GM12878 (cell line): ENCODE results near the gene CNN2. TPM values are rescaled to one million over a fixed set of nuclear protein-coding genes. Genes with fewer than 3 reads are reported as not detected.

Experiments used
- BCL11A ChIP-seq: IDR thresholded peaks from 2 replicates; pipeline ENCODE4 v1.6.1; 2011; ENCODE audit warnings: low read depth, low read length
- CBX5 ChIP-seq: sonication (generic); IDR thresholded peaks from 2 replicates; pipeline ENCODE4 v1.6.1; 2016; ENCODE audit warnings: low read depth, moderate library complexity, mild to moderate bottlenecking, inconsistent platforms
- CHD4 ChIP-seq: fragments of 200-600 bp; sonication (generic); IDR thresholded peaks from 2 replicates; pipeline ENCODE4 v1.6.1; 2016; ENCODE audit warnings: mild to moderate bottlenecking
- CREB1 ChIP-seq: IDR thresholded peaks from 2 replicates; pipeline ENCODE4 v1.6.1; 2012; ENCODE audit warnings: low read depth, mild to moderate bottlenecking, inconsistent platforms
- CREM ChIP-seq: IDR thresholded peaks from 2 replicates; pipeline ENCODE4 v1.6.1; 2014; ENCODE audit warnings: antibody characterized with exemption, low read depth
- ETV6 ChIP-seq, 2 experiments: fragments of 450-650 bp in 1 of 2; IDR thresholded peaks in 1 of 2; conservative IDR thresholded peaks in 1 of 2; 2 replicates each; pipeline ENCODE4 v1.6.1; 2014; ENCODE audit warnings: antibody characterized with exemption in 1 of 2, borderline replicate concordance in 1 of 2, low read depth in 1 of 2, mild to moderate bottlenecking in 1 of 2, moderate library complexity in 1 of 2
- PAX8 ChIP-seq: fragments of 450-650 bp; IDR thresholded peaks from 2 replicates; pipeline ENCODE4 v1.6.1; 2017; ENCODE audit warnings: mild to moderate bottlenecking, moderate library complexity
- SIN3A ChIP-seq: IDR thresholded peaks from 2 replicates; pipeline ENCODE4 v1.6.1; 2012; ENCODE audit warnings: low read depth, low read length, improper control_type of control experiment
- SPI1 ChIP-seq: IDR thresholded peaks from 2 replicates; pipeline ENCODE4 v1.6.1; 2011; ENCODE audit warnings: low read depth, mild to moderate bottlenecking, low read length, moderate library complexity, borderline replicate concordance; ENCODE audit not compliant: insufficient read depth
- SRF ChIP-seq, 2 experiments: IDR thresholded peaks; 2 replicates each; pipeline ENCODE4 v1.6.1; 2011; ENCODE audit warnings: low read depth in 2 of 2, low read length in 2 of 2, mild to moderate bottlenecking in 1 of 2, moderate library complexity in 1 of 2
- TARDBP ChIP-seq: IDR thresholded peaks from 2 replicates; pipeline ENCODE4 v1.6.1; 2016; ENCODE audit warnings: borderline replicate concordance
- WRNIP1 ChIP-seq: IDR thresholded peaks from 2 replicates; pipeline ENCODE4 v1.6.1; 2011; ENCODE audit warnings: low read depth, low read length, improper control_type of control experiment, borderline replicate concordance
- ZBED1 ChIP-seq: IDR thresholded peaks from 2 replicates; pipeline ENCODE4 v1.6.1; 2016; ENCODE audit warnings: borderline replicate concordance
- ZNF217 ChIP-seq: fragments of 450-650 bp; IDR thresholded peaks from 2 replicates; pipeline ENCODE4 v1.6.1; 2017; ENCODE audit warnings: antibody characterized with exemption, mild to moderate bottlenecking
- ZZZ3 ChIP-seq: IDR thresholded peaks from 2 replicates; pipeline ENCODE4 v1.6.1; 2011; ENCODE audit warnings: low read depth; ENCODE audit not compliant: control insufficient read depth, insufficient read length
- polyA plus RNA-seq, 11 experiments: library from polyadenylated mRNA; depleted of rRNA in 4 of 11; unstranded in 6 of 11; stranded (reverse) in 5 of 11; fragments of >200 nt; fragmentation: Nextera tagmentation in 4 of 11; fragmentation: Illumina TruSeq in 1 of 11; extraction: Ambion mirVana in 4 of 11; extraction: Trizol in 1 of 11; gene quantifications; 1 replicate in 1 of 11; 2 replicates in 10 of 11; pipeline versions ENCODE4 v1.2.1 to v1.2.3, GENCODE V29; 2011 to 2016; ENCODE audit warnings: inconsistent platforms in 2 of 11, missing spikeins in 2 of 11, low read depth in 1 of 11
- total RNA-seq, 4 experiments: library from RNA; depleted of rRNA in 3 of 4; stranded (reverse); fragments of >200 nt in 3 of 4; fragmentation: Illumina TruSeq in 1 of 4; extraction: Trizol in 1 of 4; gene quantifications; 2 replicates each; pipeline versions ENCODE4 v1.2.1 to v1.2.3, GENCODE V29; 2013 to 2021
- TF ChIP-seq, protein P1 (sequence below): IDR thresholded peaks from 2 replicates; pipeline ENCODE4 v1.6.1; 2012; ENCODE audit warnings: mild to moderate bottlenecking, low read depth, low read length
- TF ChIP-seq, protein P2 (sequence below): fragments of 450-650 bp; IDR thresholded peaks from 2 replicates; pipeline ENCODE4 v1.6.1; 2017; ENCODE audit warnings: mild to moderate bottlenecking, moderate library complexity
- TF ChIP-seq, protein P3 (sequence below): fragments of 450-650 bp; IDR thresholded peaks from 2 replicates; pipeline ENCODE4 v1.6.1; 2018; ENCODE audit warnings: borderline replicate concordance, mild to moderate bottlenecking; ENCODE audit not compliant: partially characterized antibody

Gene CNN2
- total and polyA plus RNA-seq, 10 of the 15 experiments (the other 5 are each of a cell fraction or from before 2014, with no cell fraction given), result 34.7 to 311 (median 172) TPM

DNA sequence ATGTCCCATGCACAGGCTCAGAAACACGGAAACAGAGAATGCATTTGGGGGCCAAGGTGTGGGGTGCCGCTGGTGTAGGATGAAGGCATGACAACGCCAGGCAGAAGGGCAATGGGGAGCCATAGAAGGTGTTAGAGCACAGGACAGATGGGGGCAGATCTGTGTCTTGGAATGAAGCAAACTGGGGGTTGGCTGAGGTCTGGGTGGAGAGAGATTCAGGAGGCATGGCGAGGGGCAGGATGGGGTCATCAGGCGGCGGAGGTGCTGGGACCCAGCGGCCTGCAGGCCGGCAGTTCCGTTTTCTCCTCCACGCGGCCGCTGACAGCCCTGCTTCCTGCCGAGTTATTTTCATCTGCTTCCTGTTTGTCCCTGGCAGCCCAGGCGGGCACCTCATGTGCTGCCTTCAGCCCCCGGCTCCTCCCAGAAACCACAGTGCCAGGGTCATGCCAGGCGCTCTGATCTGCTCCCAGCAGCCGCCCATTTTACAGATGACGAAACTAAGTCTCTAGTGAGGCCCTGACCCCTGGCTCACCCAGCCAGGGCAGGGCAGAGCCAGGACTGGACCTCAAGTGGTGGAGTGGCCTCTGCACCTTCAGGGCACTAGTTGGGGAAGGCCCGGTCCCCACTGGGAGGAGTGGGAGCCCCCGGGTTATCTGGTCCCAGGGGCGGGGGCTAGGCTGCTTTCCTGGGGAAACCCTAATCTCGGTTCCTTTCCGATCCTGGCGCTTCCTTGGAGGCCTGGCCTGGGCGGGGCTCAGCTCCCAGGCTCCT is 42.8 kb downstream of the CNN2 start (continued):
- TF ChIP-seq, protein P1, sequence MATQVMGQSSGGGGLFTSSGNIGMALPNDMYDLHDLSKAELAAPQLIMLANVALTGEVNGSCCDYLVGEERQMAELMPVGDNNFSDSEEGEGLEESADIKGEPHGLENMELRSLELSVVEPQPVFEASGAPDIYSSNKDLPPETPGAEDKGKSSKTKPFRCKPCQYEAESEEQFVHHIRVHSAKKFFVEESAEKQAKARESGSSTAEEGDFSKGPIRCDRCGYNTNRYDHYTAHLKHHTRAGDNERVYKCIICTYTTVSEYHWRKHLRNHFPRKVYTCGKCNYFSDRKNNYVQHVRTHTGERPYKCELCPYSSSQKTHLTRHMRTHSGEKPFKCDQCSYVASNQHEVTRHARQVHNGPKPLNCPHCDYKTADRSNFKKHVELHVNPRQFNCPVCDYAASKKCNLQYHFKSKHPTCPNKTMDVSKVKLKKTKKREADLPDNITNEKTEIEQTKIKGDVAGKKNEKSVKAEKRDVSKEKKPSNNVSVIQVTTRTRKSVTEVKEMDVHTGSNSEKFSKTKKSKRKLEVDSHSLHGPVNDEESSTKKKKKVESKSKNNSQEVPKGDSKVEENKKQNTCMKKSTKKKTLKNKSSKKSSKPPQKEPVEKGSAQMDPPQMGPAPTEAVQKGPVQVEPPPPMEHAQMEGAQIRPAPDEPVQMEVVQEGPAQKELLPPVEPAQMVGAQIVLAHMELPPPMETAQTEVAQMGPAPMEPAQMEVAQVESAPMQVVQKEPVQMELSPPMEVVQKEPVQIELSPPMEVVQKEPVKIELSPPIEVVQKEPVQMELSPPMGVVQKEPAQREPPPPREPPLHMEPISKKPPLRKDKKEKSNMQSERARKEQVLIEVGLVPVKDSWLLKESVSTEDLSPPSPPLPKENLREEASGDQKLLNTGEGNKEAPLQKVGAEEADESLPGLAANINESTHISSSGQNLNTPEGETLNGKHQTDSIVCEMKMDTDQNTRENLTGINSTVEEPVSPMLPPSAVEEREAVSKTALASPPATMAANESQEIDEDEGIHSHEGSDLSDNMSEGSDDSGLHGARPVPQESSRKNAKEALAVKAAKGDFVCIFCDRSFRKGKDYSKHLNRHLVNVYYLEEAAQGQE, result no peak
- TF ChIP-seq WRNIP1, result no peak
- TF ChIP-seq PAX8, result no peak
- TF ChIP-seq CREB1, result no peak
- no peak for TF ChIP-seq ZBED1
- TF ChIP-seq ETV6 (conservative IDR thresholded peaks at IDR 0.05 in 1 of 2, IDR thresholded peaks at IDR 0.05 in 1 of 2; ENCODE audit: borderline replicate concordance in 1 of 2, low read depth in 1 of 2), result peak in 1 of 2 experiments; percentile 39; a peak in 1 of 4 replicates
- peak; percentile 33; the same call in 1 of the 2 replicates for TF ChIP-seq CREM
- TF ChIP-seq, protein P2, sequence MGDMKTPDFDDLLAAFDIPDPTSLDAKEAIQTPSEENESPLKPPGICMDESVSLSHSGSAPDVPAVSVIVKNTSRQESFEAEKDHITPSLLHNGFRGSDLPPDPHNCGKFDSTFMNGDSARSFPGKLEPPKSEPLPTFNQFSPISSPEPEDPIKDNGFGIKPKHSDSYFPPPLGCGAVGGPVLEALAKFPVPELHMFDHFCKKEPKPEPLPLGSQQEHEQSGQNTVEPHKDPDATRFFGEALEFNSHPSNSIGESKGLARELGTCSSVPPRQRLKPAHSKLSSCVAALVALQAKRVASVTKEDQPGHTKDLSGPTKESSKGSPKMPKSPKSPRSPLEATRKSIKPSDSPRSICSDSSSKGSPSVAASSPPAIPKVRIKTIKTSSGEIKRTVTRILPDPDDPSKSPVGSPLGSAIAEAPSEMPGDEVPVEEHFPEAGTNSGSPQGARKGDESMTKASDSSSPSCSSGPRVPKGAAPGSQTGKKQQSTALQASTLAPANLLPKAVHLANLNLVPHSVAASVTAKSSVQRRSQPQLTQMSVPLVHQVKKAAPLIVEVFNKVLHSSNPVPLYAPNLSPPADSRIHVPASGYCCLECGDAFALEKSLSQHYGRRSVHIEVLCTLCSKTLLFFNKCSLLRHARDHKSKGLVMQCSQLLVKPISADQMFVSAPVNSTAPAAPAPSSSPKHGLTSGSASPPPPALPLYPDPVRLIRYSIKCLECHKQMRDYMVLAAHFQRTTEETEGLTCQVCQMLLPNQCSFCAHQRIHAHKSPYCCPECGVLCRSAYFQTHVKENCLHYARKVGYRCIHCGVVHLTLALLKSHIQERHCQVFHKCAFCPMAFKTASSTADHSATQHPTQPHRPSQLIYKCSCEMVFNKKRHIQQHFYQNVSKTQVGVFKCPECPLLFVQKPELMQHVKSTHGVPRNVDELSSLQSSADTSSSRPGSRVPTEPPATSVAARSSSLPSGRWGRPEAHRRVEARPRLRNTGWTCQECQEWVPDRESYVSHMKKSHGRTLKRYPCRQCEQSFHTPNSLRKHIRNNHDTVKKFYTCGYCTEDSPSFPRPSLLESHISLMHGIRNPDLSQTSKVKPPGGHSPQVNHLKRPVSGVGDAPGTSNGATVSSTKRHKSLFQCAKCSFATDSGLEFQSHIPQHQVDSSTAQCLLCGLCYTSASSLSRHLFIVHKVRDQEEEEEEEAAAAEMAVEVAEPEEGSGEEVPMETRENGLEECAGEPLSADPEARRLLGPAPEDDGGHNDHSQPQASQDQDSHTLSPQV, result no peak
- 0 out of 2 replicates have a peak, but pooled peaks have one; percentile 36 for TF ChIP-seq TARDBP
- TF ChIP-seq SPI1, result peak; percentile 84
- no peak for TF ChIP-seq CBX5
- TF ChIP-seq, protein P3, sequence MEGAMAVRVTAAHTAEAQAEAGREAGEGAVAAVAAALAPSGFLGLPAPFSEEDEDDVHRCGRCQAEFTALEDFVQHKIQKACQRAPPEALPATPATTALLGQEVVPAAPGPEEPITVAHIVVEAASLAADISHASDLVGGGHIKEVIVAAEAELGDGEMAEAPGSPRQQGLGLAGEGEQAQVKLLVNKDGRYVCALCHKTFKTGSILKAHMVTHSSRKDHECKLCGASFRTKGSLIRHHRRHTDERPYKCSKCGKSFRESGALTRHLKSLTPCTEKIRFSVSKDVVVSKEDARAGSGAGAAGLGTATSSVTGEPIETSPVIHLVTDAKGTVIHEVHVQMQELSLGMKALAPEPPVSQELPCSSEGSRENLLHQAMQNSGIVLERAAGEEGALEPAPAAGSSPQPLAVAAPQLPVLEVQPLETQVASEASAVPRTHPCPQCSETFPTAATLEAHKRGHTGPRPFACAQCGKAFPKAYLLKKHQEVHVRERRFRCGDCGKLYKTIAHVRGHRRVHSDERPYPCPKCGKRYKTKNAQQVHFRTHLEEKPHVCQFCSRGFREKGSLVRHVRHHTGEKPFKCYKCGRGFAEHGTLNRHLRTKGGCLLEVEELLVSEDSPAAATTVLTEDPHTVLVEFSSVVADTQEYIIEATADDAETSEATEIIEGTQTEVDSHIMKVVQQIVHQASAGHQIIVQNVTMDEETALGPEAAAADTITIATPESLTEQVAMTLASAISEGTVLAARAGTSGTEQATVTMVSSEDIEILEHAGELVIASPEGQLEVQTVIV, result no peak
- TF ChIP-seq BCL11A, result no peak
- TF ChIP-seq SIN3A, result peak; percentile 74; the same call in 1 of the 2 replicates
- no peak for TF ChIP-seq CHD4
- TF ChIP-seq ZNF217, result peak; percentile 64; the same call in 1 of the 2 replicates
- TF ChIP-seq SRF (IDR thresholded peaks at IDR 0.05; ENCODE audit: low read depth in 2 of 2, low read length in 2 of 2), result no peak
- TF ChIP-seq ZZZ3, result no peak
